GM23338 (cell line): ENCODE results near the gene PRKCH. TPM values are rescaled to one million over a fixed set of nuclear protein-coding genes. Genes with fewer than 3 reads are reported as not detected.

ENCODE experiments used
- ATAC-seq: fragments of 200-7000 bp; cut with Tn5 transposase; 3 replicates; pipeline ENCODE4 v1.9.1; 2020
- DNase-seq: peaks from one replicate; pipeline ENCODE4 v3.0.0-alpha.2; 2015; ENCODE audit warnings: low spot score
- H2AFZ ChIP-seq: fragments of 200-600 bp; sonication (generic); 2 replicates; pipeline ENCODE4 v1.8.0; 2016; ENCODE audit warnings: antibody characterized with exemption, mild to moderate bottlenecking, moderate library complexity
- H3F3A ChIP-seq: fragments of 200-600 bp; sonication (generic); replicated peaks from 2 replicates; pipeline ENCODE4 v1.8.0; 2017; ENCODE audit warnings: antibody characterized with exemption, mixed run types, low read depth
- H3K27ac ChIP-seq: fragments of 200-600 bp; sonication (generic); 2 replicates; pipeline ENCODE4 v1.6.1; 2016; ENCODE audit warnings: low read depth
- H3K27me3 ChIP-seq: fragments of 200-600 bp; sonication (generic); 2 replicates; pipeline ENCODE4 v1.8.0; 2016; ENCODE audit warnings: mild to moderate bottlenecking, mixed run types, moderate library complexity; ENCODE audit not compliant: insufficient read depth
- H3K36me3 ChIP-seq: fragments of 200-600 bp; sonication (generic); 2 replicates; pipeline ENCODE4 v1.8.0; 2016; ENCODE audit warnings: mild to moderate bottlenecking; ENCODE audit not compliant: insufficient read depth
- H3K4me1 ChIP-seq: fragments of 200-600 bp; sonication (generic); 2 replicates; pipeline ENCODE4 v1.8.0; 2016; ENCODE audit warnings: mild to moderate bottlenecking, moderate library complexity; ENCODE audit not compliant: insufficient read depth
- H3K4me2 ChIP-seq: fragments of 200-600 bp; sonication (generic); 2 replicates; pipeline ENCODE4 v1.7.1; 2017; ENCODE audit warnings: mixed run types
- H3K4me3 ChIP-seq: fragments of 200-600 bp; sonication (generic); 2 replicates; pipeline ENCODE4 v1.6.1; 2016; ENCODE audit warnings: mixed run types
- H3K79me2 ChIP-seq: fragments of 200-600 bp; sonication (generic); replicated peaks from 2 replicates; pipeline ENCODE4 v1.8.0; 2017; ENCODE audit warnings: mild to moderate bottlenecking; ENCODE audit not compliant: insufficient read depth
- H3K9me2 ChIP-seq: fragments of 200-600 bp; sonication (generic); 2 replicates; pipeline ENCODE4 v1.8.0; 2017; ENCODE audit not compliant: insufficient read depth
- H4K20me1 ChIP-seq: fragments of 200-600 bp; sonication (generic); replicated peaks from 2 replicates; pipeline ENCODE4 v1.8.0; 2017; ENCODE audit warnings: mild to moderate bottlenecking; ENCODE audit not compliant: insufficient read depth
- H3K27ac Mint-ChIP-seq: 2 replicates; pipeline ENCODE4 v1.8.0; 2020; ENCODE audit warnings: inconsistent platforms, mild to moderate bottlenecking, moderate library complexity, mixed read lengths
- H3K27me3 Mint-ChIP-seq: 3 replicates; pipeline ENCODE4 v1.8.0; 2022; ENCODE audit warnings: low read depth, mild to moderate bottlenecking, moderate library complexity, mixed read lengths, inconsistent platforms; ENCODE audit not compliant: insufficient read depth, poor library complexity
- H3K36me3 Mint-ChIP-seq: 3 replicates; pipeline ENCODE4 v1.8.0; 2021; ENCODE audit warnings: low read depth, mild to moderate bottlenecking, inconsistent platforms, moderate library complexity, mixed read lengths
- H3K4me1 Mint-ChIP-seq: 3 replicates; pipeline ENCODE4 v1.8.0; 2020; ENCODE audit warnings: mild to moderate bottlenecking, inconsistent platforms, mixed read lengths
- H3K4me3 Mint-ChIP-seq: 3 replicates; pipeline ENCODE4 v1.8.0; 2021; ENCODE audit warnings: moderate library complexity, mild to moderate bottlenecking, inconsistent platforms, mixed read lengths
- H3K9me3 Mint-ChIP-seq: 3 replicates; pipeline ENCODE4 v1.8.0; 2020; ENCODE audit warnings: moderate library complexity, mild to moderate bottlenecking, inconsistent platforms, mixed read lengths
- CREB1 ChIP-seq: fragments of 250-450 bp; sonication (Bioruptor Pico); IDR thresholded peaks from 2 replicates; pipeline ENCODE4 v1.5.0; 2020; ENCODE audit warnings: low read depth, mild to moderate bottlenecking, moderate library complexity
- EZH2phosphoT487 ChIP-seq: fragments of 200-600 bp; sonication (generic); IDR thresholded peaks from one replicate; pipeline ENCODE4 v1.8.1; 2018; ENCODE audit warnings: antibody characterized with exemption; ENCODE audit not compliant: unreplicated experiment
- JUNB ChIP-seq: IDR thresholded peaks from one replicate; pipeline ENCODE4 v1.6.1; 2016; ENCODE audit warnings: antibody characterized with exemption; ENCODE audit not compliant: unreplicated experiment
- NANOG ChIP-seq: IDR thresholded peaks from 2 replicates; pipeline ENCODE4 v1.6.1; 2016; ENCODE audit warnings: antibody characterized with exemption, borderline replicate concordance
- POLR2AphosphoS5 ChIP-seq: IDR thresholded peaks from 2 replicates; pipeline ENCODE4 v1.6.1; 2016; ENCODE audit warnings: antibody characterized with exemption, low read depth
- STAT1 ChIP-seq: IDR thresholded peaks from one replicate; pipeline ENCODE4 v1.6.1; 2016; ENCODE audit warnings: antibody characterized with exemption; ENCODE audit not compliant: unreplicated experiment
- ZNF114 ChIP-seq: fragments of 250-450 bp; sonication (Bioruptor Pico); IDR thresholded peaks from 2 replicates; pipeline ENCODE4 v1.5.0; 2020; ENCODE audit warnings: mild to moderate bottlenecking, moderate library complexity
- ZNF331 ChIP-seq: fragments of 250-450 bp; sonication (Bioruptor Pico); IDR thresholded peaks from 2 replicates; pipeline ENCODE4 v1.5.0; 2020; ENCODE audit warnings: low read depth, mild to moderate bottlenecking, moderate library complexity
- polyA plus RNA-seq: library from polyadenylated mRNA; unstranded; fragments of >200 nt; fragmentation: Nextera tagmentation; extraction: Ambion mirVana; gene quantifications from 2 replicates; pipeline ENCODE4 v1.2.1, GENCODE V29; 2016
- total RNA-seq: library from RNA; depleted of rRNA; stranded (reverse); fragments of >200 nt; shearing (Covaris generic); gene quantifications from 2 replicates; pipeline ENCODE4 v1.2.3, GENCODE V29; 2014
- TF ChIP-seq, protein P1 (sequence below), 2 experiments: fragments of 200-600 bp in 1 of 2; sonication (generic) in 1 of 2; conservative IDR thresholded peaks; 2 replicates each; pipeline versions ENCODE4 v1.5.1 to v1.6.1; 2016 to 2017; ENCODE audit warnings: antibody characterized with exemption in 2 of 2, low read depth in 2 of 2, mild to moderate bottlenecking in 2 of 2, moderate library complexity in 1 of 2
- TF ChIP-seq, protein P2 (sequence below): IDR thresholded peaks from one replicate; pipeline ENCODE4 v1.6.1; 2018; ENCODE audit warnings: antibody characterized with exemption; ENCODE audit not compliant: unreplicated experiment
- TF ChIP-seq, protein P3 (sequence below): IDR thresholded peaks from 2 replicates; pipeline ENCODE4 v1.6.1; 2016; ENCODE audit warnings: antibody characterized with exemption

PRKCH gene
- total and polyA plus RNA-seq, 2 experiments from 2014 or later = 5.4 to 10.1 TPM

DNA sequence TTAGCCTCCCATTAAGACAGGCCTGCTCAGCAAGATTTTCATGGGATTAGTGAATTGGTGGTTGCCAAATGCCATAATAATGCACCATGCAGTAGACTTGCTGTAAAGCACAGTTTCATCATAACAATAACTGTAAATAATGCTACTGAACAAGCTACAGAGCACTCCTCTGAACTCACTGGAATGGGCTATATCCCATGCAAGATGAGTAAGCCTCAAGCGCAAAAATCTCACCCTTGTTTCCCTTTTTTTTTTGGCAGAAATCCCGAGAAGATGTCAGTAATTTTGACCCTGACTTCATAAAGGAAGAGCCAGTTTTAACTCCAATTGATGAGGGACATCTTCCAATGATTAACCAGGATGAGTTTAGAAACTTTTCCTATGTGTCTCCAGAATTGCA lies 228.0 kb downstream of the PRKCH start:
- Mint-ChIP-seq H3K9me3 (no peaks in the 10 kb centered on the region), H3K4me3 (no peak overlapping the region), H3K36me3 (no peaks in the 10 kb centered on the region), H3K27ac (no peak overlapping the region), H3K4me1 (peaks cover 33% of the 10 kb centered on the region), H3K27me3 (peaks cover 3% of the 10 kb centered on the region)
- H3K4me3 ChIP-seq = no peak overlapping the region
- no peak overlapping the region for H3K4me2 ChIP-seq
- no peak overlapping the region for H3K27ac ChIP-seq
- no peak overlapping the region for H2AFZ ChIP-seq
- ATAC-seq (no peak), DNase-seq (no peak)
- no peaks in the 10 kb centered on the region for H3K79me2 ChIP-seq
- no peaks in the 10 kb centered on the region for H3K27me3 ChIP-seq
- peaks cover 8% of the 10 kb centered on the region; the same call in 1 of the 2 replicates for H3K9me2 ChIP-seq
- TF ChIP-seq, protein P1, sequence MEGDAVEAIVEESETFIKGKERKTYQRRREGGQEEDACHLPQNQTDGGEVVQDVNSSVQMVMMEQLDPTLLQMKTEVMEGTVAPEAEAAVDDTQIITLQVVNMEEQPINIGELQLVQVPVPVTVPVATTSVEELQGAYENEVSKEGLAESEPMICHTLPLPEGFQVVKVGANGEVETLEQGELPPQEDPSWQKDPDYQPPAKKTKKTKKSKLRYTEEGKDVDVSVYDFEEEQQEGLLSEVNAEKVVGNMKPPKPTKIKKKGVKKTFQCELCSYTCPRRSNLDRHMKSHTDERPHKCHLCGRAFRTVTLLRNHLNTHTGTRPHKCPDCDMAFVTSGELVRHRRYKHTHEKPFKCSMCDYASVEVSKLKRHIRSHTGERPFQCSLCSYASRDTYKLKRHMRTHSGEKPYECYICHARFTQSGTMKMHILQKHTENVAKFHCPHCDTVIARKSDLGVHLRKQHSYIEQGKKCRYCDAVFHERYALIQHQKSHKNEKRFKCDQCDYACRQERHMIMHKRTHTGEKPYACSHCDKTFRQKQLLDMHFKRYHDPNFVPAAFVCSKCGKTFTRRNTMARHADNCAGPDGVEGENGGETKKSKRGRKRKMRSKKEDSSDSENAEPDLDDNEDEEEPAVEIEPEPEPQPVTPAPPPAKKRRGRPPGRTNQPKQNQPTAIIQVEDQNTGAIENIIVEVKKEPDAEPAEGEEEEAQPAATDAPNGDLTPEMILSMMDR (conservative IDR thresholded peaks at IDR 0.05; ENCODE audit: low read depth in 2 of 2) = no peak
- no peak for TF ChIP-seq NANOG
- TF ChIP-seq CREB1 (CRISPR knock-in tag) = no peak
- no peak for TF ChIP-seq STAT1
- no peak for TF ChIP-seq ZNF331
- no peak for TF ChIP-seq EZH2phosphoT487
- TF ChIP-seq ZNF114 (CRISPR knock-in tag) = no peak
- no peak for TF ChIP-seq POLR2AphosphoS5
- TF ChIP-seq JUNB = no peak
- TF ChIP-seq, protein P2, sequence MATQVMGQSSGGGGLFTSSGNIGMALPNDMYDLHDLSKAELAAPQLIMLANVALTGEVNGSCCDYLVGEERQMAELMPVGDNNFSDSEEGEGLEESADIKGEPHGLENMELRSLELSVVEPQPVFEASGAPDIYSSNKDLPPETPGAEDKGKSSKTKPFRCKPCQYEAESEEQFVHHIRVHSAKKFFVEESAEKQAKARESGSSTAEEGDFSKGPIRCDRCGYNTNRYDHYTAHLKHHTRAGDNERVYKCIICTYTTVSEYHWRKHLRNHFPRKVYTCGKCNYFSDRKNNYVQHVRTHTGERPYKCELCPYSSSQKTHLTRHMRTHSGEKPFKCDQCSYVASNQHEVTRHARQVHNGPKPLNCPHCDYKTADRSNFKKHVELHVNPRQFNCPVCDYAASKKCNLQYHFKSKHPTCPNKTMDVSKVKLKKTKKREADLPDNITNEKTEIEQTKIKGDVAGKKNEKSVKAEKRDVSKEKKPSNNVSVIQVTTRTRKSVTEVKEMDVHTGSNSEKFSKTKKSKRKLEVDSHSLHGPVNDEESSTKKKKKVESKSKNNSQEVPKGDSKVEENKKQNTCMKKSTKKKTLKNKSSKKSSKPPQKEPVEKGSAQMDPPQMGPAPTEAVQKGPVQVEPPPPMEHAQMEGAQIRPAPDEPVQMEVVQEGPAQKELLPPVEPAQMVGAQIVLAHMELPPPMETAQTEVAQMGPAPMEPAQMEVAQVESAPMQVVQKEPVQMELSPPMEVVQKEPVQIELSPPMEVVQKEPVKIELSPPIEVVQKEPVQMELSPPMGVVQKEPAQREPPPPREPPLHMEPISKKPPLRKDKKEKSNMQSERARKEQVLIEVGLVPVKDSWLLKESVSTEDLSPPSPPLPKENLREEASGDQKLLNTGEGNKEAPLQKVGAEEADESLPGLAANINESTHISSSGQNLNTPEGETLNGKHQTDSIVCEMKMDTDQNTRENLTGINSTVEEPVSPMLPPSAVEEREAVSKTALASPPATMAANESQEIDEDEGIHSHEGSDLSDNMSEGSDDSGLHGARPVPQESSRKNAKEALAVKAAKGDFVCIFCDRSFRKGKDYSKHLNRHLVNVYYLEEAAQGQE = no peak
- TF ChIP-seq, protein P3, sequence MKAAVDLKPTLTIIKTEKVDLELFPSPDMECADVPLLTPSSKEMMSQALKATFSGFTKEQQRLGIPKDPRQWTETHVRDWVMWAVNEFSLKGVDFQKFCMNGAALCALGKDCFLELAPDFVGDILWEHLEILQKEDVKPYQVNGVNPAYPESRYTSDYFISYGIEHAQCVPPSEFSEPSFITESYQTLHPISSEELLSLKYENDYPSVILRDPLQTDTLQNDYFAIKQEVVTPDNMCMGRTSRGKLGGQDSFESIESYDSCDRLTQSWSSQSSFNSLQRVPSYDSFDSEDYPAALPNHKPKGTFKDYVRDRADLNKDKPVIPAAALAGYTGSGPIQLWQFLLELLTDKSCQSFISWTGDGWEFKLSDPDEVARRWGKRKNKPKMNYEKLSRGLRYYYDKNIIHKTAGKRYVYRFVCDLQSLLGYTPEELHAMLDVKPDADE = no peak
- no peaks in the 10 kb centered on the region for H4K20me1 ChIP-seq
- H3F3A ChIP-seq = no peaks in the 10 kb centered on the region
- no peaks in the 10 kb centered on the region for H3K36me3 ChIP-seq
- peaks cover 9% of the 10 kb centered on the region for H3K4me1 ChIP-seq
